ENCODE measurements around the gene MYRIP.

DNA sequence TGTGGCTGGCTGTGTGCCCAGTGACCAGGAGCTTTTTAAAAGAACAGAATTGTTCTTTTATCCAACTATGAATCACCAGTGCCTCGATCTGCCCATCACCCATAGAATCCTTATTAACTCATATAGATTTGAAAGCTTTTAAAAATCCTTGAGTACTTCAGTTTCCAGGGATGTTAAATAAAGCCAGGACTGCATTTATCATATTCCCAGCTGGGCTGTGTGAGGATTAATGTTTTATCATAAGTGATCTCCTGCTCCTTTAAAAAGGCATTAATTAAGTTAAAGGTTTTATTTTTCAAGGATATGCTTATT is 234.0 kb downstream of the MYRIP start:
- TF ChIP-seq CTCF (IDR thresholded peaks at IDR 0.05), result no peak
- TF ChIP-seq POLR2A (IDR thresholded peaks at IDR 0.05), result no peak

All from uterus (tissue), 2 donors.